Measurements from ENCODE around the gene CHAC1. TPM values are rescaled to one million over a fixed set of nuclear protein-coding genes. Genes with fewer than 3 reads are reported as not detected.

CHAC1 gene
- total RNA-seq, 4 donors from 2014 or later = 0.76 to 16.1 (median 6.4) TPM

- intact Hi-C loops (cut with DNase I) = no loop called here
- Histone ChIP-seq H3K9me3 (no peaks in the 10 kb centered on the region), H3K4me3 (no peak overlapping the region), H3K27me3 (no peaks in the 10 kb centered on the region), H3K4me1 (peaks cover 0 to 14% (median 0%) of the 10 kb centered on the region in 3 donors), H3K36me3 (peaks cover 19 to 46% (median 28%) of the 10 kb centered on the region in 3 donors), H3K27ac (no peak overlapping the region)
- TF ChIP-seq POLR2A (IDR thresholded peaks at IDR 0.05) = no peak
- TF ChIP-seq CTCF (IDR thresholded peaks at IDR 0.05) = no peak
- DNase-seq = no peak
- WGBS, 2 donors = 81 to 88% methylated on average over 4 of the region's 4 CpGs
These were observed 21.6 kb downstream of the CHAC1 start for GRCh38 chr15:40974879-40975278.

GRCh38 chr15:40976819-40977218 is 23.5 kb downstream of the CHAC1 start:
- Histone ChIP-seq H3K27me3 (no peaks in the 10 kb centered on the region), H3K36me3 (peaks cover 28 to 66% (median 43%) of the 10 kb centered on the region in 3 donors), H3K9me3 (no peaks in the 10 kb centered on the region), H3K4me3 (no peak overlapping the region), H3K4me1 (peaks cover 0 to 12% (median 0%) of the 10 kb centered on the region in 3 donors), H3K27ac (no peak overlapping the region)
- 84 to 89% methylated on average over 7 of the region's 7 CpGs for WGBS, 2 donors
- no peak for TF ChIP-seq CTCF (IDR thresholded peaks at IDR 0.05)
- TF ChIP-seq POLR2A (IDR thresholded peaks at IDR 0.05) = no peak
- intact Hi-C loops (cut with DNase I) = no loop called here
- DNase-seq = no peak

DNA sequence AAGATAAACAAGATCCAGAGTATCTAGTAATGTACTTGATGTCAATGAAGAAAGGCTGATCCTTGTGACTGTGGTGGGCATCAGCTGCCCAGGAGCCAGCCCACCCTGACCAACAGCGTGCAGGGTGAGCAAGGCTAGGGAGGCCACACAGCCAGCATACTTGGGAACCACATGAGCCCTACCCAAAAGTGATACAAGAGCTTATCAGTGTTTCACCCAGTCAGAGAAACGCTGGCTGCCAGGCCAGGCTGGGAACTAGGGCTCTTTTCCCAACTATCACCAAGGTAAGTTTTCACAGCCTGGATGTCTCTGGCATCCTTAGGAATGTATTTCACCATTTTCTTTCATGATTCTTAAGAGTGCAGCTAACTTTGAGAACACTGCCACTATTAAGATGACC is 24.9 kb downstream of the CHAC1 start:
- no peak for DNase-seq
- H3K4me1 ChIP-seq = no peaks in the 10 kb centered on the region
- WGBS, 2 donors = 96% methylated on average over 2 of the region's 2 CpGs; no CpG with 5 or more reads in 1 of the 2 donors
- no peaks in the 10 kb centered on the region for H3K27me3 ChIP-seq
- peaks cover 39 to 79% (median 56%) of the 10 kb centered on the region in 3 donors for H3K36me3 ChIP-seq
- no peaks in the 10 kb centered on the region for H3K9me3 ChIP-seq
- no peak overlapping the region for H3K4me3 ChIP-seq
- H3K27ac ChIP-seq = no peak overlapping the region
- TF ChIP-seq CTCF (IDR thresholded peaks at IDR 0.05) (no peak), POLR2A (IDR thresholded peaks at IDR 0.05) (no peak)
- intact Hi-C loops (cut with DNase I) = no loop called here

DNA sequence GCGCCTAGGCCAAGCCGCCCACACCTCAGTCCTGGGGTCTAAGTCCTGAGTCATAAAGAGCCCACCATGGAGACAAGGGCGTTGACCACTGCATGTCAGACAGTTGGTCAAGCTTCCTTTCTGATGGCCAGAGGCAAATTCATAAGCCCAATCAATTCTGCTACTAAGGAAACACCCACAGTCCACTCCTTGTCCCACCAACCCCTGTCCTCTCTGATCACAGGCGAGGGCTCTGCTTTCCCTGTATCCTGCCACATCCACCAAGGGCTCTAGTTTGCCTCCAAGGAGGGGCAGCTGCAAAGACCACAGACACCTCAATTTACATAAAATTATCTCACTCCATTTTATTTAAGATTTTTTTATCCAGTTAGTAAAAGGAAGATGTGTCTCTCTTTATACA is 25.3 kb downstream of the CHAC1 start:
- DNase-seq = no peak
- Histone ChIP-seq H3K9me3 (no peaks in the 10 kb centered on the region), H3K27ac (no peak overlapping the region), H3K4me1 (no peaks in the 10 kb centered on the region), H3K27me3 (no peaks in the 10 kb centered on the region), H3K36me3 (peaks cover 43 to 83% (median 61%) of the 10 kb centered on the region in 3 donors), H3K4me3 (no peak overlapping the region)
- no peak for TF ChIP-seq CTCF (IDR thresholded peaks at IDR 0.05)
- WGBS, 2 donors = 95 to 97% methylated on average over 4 of the region's 4 CpGs
- intact Hi-C loops (cut with DNase I) = no loop called here

GRCh38 chr15:40981186-40981585 is 27.9 kb downstream of the CHAC1 start:
- no peaks in the 10 kb centered on the region for H3K27me3 ChIP-seq
- no peaks in the 10 kb centered on the region for H3K4me1 ChIP-seq
- H3K9me3 ChIP-seq = no peaks in the 10 kb centered on the region
- 60 to 65% methylated on average over 3 of the region's 3 CpGs for WGBS, 2 donors
- no peak for TF ChIP-seq POLR2A (IDR thresholded peaks at IDR 0.05)
- no peak for TF ChIP-seq CTCF (IDR thresholded peaks at IDR 0.05)
- H3K36me3 ChIP-seq = peaks cover 51 to 100% (median 81%) of the 10 kb centered on the region in 3 donors
- intact Hi-C loops (cut with DNase I) = no loop called here
- no peak overlapping the region for H3K27ac ChIP-seq
- H3K4me3 ChIP-seq = no peak overlapping the region
- DNase-seq = no peak
